CD4-positive, alpha-beta T cell treated with Interleukin-17A for 4 hours (primary cell): ENCODE results near the gene HIPK3.
"Not testable (repeated sequence)": the region's sequence is repeated elsewhere in the genome, so short reads cannot be mapped to it uniquely, and the experiment has no call there.

Source experiments
- DNase-seq: peaks from one replicate; pipeline ENCODE4 v3.0.0-alpha.2; 2020; ENCODE audit warnings: mixed read lengths

The HIPK3 gene

DNA sequence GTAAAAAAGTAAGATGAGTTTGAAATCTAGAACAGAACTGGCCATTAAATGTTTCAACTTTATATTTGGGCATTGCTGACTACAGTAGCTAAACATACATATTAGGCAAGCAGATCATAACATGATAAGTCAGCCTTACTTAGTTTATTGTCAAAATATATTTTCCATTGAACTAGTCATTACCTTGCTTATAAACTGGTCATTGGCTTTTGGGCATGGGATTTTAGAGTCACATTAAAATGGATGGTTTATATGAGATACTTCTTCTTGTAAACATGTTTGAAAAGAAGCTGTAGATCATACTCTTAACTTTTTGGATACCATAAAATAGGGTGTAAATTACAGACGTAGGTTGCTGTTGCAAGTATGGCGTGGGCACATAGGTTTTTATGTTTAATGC, 2.7 kb downstream of the HIPK3 start:
- no peak for DNase-seq

DNA sequence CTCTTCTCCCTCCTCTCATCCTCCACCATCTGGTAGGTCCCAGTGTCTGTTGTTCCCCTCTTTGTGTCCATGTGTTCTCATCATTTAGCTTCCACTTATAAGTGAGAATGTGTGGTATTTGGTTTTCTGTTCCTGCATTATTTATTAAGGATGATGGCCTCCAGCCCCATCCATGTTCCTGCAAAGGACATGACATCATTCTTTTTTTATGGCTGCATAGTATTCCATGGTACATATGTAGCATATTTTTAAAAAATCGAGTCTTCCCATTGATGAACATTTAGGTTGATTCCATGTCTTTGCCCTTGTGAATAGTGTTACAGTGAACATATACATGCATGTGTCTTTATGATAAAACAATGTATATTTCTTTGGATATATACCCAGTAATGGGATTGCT, 4.2 kb downstream of the HIPK3 start:
- not testable (repeated sequence) for DNase-seq

DNA sequence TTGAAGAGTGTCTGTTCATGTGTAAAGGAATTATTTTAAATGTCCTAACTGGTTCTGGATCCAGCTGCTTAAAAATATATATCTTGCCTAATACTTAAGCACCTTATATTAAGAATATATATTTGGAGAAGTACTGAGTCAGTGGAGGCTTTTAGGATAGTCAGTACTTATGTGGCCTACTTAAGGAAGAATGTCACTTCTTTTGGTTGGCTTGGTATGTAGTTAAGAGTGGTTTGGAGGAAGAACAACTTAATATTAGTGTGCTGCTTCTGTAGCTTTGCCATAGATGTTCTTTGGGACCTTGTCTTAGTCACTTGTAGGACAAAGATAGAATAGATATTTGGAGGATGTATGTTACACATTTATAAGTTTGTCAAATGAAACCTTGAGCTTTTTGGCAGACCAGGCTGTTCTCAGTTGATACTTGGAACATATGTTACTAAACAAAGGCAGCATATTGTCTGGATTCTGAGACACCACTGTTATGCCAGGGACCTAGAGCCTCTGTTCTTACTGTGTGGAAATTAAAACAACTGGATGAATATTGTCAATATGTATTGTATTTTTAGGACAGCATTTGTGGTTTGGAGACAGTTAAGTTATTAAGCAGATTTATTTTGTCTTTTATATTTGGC, 4.9 kb downstream of the HIPK3 start:
- no peak for DNase-seq

DNA sequence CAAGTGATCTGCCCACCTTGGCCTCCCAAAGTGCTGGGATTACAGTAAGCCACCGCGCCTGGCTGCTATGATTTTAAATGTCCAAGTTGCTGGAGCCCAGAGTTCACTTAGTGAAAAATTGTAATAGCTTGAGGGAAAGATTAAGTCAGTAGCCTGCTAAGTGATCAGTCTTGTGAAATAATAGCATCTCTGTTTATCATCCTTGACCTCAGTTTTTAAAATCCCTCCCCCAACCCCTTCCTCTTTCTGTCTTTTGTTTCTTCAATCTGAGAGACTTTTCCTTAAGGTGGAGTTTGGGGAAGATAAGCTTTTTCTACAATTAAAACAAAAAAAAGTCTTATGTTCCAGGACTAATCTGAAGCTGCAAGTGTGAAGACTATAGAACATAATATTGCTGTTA, 6.4 kb downstream of the HIPK3 start:
- no peak for DNase-seq

DNA sequence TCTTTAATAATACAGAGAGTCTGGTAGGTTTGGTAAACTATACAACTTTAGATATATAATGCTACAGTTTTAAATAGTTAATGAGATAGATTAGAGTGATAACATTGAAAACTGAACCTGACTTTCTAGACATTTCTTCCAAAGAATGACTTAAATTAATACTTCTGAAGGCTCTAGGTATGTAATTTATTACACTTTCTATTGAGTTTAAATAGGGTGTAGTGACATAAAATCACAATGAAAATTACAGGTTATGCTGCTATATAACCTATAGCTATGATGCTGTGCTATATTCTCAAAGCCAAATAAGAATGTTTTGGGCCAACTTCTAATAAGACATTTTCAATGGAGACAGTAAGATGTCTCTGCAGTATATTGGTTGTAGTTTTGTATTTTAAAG, 7.7 kb downstream of the HIPK3 start:
- no peak for DNase-seq

DNA sequence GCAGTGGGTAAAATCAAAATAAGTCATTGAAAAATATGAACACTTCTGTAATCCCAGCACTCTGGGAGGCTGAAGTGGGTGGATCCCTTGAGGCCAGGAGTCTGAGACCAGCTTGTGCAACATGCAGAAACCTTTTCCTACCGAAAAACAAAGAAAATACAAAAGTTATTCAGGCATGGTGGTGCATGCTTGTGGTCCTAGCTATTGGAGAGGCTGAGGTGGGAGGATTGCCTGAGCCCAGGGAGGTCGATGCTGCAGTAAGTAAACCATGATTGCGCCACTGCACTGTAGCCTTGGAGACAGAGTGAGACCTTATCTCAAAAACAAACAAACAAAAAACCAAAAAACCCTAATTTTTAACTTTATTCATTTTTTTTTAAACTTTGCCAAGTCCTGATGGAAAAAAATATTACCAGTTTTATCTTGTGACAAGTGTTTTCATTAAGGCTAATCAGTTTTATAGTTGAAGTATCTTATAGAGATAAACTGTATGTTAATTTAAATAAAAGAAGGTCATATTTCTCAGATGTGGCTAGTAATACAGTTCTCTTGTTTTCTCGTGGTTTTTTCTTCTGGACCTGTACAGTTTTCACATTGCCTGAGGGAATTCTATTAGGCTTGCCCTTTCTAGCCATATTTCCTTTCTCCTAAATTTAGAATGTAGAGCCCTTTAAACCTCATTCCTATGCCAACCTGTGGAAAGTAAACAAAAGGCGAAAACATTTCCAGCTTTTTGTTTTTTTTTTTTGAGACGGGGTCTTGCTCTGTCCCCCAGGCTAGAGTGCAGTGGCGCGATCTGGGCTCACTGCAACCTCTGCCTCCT, 9.4 kb downstream of the HIPK3 start:
- no peak for DNase-seq

DNA sequence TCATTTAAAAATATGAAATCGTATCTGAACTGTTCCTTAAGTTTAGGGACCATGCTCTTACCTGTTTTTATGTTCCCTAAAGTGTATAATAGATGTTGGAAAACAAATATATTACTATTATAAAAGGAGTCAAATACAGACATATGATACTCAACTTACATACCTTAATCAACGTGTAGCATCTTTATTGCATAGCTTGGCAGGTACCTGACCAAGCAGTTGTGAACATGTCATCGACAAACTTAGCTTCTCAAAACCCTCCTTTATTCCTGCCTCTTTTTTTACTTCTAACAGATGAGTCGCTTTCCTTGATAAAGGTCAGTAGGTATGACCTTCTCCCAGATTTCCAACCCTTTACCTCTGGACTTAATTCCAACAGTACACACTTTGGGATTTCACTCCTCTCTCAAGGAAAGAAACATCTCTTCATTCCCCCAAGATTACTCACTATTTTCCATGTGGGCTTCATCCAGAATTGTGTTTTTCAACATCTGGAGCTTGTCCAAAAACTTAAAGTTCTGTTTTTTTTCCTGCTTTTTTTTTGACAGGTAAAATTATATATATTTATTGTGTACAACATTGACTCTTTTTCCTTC, 11.9 kb downstream of the HIPK3 start:
- DNase-seq = no peak

DNA sequence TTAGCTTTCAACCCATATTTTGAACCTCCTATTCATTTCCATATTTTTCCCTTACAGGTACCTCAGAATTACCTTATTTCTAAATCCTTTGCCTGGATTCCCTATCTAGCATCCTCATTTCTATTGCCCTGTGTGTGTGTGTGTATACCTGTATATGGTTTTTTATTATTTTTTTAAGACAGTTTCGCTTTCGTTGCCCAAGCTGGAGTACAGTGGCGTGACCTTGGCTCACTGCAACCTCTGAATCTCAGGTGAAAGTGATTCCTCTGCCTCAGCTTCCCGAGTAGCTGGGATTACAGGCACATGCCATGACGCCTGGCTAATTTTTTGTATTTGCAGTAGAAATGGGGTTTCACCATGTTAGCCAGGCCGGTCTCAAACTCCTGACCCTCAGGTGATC, 12.6 kb downstream of the HIPK3 start:
- DNase-seq = no peak

DNA sequence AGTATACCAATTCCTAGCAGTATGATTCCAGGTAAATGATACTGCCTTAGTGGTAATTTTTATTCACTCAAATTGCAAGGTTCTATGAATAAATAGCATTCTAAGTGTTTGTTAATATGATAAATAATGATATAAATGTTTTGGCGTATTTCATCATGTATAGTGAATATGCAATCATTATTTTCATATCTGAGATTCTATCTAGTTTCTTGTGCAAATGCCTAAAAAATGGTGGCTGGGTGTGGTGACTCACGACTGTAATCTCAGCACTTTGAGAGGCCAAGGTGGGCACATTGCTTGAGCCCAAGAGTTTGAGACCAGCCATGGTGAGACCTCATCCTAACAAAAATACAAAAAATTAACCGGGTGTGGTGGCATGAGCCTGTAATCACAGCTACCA, 13.9 kb downstream of the HIPK3 start:
- no peak for DNase-seq

DNA sequence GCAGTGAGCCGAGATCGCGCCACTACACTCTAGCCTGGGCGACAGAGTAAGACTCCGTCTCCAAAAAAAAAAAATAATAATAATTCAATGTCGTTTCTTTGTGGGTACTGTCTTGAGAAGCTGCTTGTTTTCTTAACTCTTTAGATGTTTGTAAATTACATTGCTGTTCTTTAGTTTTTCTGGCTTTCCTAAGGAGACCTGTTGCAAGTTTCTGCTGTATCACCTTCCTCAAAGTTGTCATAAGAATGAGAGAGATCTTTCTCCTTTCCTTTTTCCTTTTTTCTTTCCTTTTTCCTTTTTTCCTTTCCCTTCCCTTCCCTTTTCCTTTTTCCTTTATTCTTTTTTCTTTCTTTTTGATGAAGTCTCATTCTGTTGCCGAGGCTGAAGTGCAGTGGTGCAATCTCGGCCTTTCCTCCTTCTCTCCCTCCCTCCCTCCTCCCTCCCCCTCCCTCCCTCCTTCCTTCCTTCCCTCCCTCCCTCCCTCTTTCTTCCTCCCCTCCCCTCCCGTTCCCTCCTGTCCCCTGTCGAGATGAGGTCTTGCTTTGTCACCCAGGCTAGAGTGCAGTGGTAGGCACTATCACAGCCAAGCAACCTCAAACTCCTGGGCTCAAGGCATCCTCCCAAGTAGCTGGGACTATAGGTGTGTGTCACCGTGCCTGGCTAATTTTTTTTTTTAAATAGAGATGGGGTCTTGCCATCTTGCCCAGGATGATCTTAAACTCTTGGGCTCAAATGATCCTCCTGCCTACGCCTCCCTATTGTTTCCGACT, 15.3 kb downstream of the HIPK3 start:
- no peak for DNase-seq

DNA sequence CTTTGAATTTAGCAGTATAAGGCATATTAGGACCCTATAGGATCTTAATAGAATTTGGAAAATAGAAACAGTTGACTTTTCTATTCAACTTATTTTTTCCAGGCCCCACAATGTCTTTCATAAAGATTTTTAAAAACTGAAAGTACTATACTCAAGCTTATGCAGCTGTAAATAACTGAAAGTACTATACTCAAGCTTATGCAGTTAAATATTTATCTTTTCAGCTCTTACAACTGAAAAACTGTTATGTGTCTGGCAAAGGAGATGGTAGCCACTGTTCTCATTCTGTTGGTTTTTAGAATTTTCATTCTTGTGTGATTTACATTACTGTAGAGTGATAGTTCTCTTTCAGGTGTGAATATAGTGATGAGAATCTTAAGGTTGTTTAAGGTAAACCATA, 16.5 kb downstream of the HIPK3 start:
- no peak for DNase-seq

DNA sequence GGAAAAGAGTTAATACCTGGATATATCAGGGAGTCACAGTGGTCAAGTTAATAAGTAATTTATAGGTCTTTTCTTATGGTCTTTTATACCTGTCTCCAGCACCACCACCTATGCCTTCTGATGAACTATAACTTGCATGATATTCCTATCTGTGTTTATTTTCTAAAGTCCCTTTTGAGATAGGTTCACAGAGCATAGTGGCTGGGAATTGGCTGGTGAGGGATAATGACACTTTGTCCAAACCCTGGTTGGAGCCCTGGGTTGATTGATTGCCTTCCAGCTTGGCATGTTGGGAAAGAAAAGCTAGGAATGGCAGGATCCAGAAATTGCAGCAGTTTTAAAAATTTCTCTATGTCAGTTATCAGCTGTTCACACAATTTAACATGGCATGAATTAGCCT, 23.2 kb downstream of the HIPK3 start:
- DNase-seq = no peak

DNA sequence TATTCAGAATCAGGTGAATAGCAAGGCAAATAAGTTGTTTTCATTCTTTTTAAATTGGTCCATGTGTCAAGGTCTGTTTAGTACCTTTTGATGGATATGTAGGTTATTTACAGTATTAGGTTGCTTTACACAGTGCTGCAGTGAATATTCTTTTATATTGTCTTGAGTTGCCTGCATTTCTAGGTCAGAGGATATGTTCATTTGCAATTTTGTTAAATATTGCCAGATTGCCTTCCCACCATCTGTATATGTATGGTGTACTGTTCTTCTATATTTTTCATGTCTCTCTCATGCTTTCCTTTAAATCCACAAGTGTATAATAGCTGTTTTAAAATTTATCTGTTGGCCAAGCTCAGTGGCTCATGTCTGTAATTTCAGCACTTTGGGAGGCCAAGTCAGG, 24.6 kb downstream of the HIPK3 start:
- no peak for DNase-seq

DNA sequence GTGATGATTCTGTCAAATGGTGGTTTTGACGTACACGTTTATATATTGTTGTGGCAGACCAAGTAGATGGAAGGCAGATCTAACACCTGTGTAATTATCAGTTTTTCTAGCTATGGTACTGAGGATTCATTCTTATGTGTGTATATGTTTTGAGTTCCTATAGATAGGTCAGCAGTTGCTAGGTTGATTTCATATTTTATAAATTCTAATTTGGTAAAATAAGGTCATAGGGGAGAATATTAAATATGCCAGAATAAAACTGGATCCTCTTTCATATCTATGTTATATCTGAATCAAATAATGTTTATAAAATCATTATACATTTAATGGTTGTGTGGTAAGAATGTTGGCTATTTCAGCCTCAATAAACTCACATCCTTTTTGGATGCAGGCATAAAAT, 27.6 kb downstream of the HIPK3 start:
- no peak for DNase-seq

DNA sequence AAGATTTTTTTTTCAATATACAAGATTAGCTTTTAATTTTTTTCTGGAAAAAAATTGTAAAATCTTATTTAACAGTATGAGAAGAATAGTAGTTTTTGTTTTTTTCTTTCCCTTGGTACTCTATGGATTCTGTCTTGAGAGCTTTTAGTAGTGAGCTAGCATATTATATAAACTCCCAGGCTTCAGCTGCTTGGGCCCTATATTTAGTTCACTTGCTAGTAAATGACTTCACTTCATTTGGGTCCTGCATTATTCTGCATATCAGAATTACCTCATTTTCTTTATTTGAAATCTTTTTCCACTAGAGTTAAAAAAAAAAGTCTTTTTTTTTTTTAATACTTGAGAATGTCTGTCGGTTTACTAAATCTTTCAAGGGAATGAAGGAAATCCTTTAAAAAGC, 33.1 kb downstream of the HIPK3 start:
- no peak for DNase-seq

DNA sequence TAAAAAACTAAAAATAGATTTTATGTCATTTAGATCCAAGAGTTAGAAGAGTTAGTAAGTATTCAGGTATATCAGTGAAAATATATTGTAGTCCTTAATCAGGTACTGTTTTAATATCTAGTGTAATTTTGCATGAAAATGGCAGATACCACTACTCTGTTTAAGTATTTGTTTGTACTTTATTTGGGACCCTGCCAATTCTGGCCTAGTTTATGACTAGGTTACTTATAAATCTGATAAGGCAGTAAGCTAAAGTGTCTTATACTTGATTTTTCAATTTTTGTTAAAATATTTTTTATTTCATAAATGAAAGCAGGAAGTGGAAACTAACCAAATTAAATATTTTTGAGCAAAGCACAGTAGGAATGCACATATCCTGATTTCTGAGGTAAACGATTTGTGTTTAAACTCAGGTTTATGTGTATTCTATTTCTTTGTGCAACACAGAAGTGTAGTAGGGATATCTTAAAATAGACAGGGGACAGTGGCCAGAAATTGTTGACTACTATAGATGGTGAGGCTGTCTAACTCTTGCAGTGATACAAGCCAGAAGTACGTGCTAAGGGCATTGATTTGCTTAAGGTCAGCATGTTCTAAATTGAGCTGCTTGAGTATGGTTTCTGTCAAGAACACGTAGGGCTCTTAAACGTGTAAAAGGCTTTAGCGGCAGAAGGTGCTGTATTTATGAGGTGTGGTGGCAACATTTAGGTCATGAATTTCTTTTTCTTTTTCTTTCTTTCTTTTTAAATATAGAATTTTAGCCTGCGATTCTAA, 34.0 kb downstream of the HIPK3 start:
- DNase-seq = no peak

DNA sequence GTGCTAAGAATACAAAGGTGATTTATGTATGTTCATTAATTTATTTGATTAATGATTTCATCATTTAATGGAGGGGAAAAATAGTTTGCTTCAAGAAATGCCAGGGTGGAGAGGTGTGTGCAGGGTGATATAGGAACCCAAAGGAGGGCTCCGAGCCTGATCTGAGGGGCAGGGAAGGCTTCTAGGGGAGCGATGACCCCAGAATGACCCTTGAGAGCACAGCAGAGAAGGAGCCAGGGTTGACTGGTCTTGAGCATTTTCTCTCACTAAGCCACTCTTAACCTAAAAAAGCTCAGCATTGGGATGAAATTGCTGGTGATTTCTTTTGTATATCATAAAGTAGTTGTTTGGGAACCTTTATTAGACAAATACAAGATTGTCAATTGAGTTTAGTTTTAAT, 35.1 kb downstream of the HIPK3 start:
- no peak for DNase-seq

DNA sequence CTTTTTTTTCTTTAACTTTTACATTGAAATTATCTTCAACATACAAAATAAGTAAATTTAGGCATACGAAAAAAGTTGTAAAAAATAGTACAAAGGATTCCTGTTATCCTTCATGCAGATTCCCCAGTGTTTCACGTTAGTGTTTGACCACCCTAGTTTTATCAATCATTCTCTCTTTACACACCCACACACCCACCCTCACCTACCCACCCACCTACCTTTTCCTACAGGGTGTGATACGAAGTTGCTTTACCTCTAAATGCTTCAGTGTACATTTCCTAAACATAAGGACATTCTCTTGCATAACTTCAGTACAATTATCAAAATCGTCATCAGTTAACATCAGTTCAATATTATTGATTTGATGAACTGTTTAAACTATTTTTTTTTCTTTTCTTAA, 37.0 kb downstream of the HIPK3 start:
- DNase-seq = no peak

DNA sequence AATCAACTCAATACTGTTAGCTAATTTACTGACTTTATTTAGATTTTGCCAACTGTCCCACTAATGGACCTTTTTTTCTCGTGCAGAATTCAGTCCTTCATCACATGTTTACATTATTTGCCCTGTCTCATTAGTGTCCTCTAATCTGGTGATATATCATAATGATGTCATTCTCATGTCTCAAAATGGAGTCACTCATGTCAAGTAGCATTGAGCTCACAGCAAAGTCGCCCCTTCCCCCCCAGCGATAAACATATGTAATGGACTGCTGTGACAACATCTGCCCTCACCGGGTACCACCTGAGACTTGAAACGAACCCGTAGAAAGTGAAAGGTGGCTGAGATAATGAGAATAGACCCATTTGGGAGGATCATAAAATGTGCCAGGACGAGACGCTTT, 37.6 kb downstream of the HIPK3 start:
- DNase-seq = no peak

DNA sequence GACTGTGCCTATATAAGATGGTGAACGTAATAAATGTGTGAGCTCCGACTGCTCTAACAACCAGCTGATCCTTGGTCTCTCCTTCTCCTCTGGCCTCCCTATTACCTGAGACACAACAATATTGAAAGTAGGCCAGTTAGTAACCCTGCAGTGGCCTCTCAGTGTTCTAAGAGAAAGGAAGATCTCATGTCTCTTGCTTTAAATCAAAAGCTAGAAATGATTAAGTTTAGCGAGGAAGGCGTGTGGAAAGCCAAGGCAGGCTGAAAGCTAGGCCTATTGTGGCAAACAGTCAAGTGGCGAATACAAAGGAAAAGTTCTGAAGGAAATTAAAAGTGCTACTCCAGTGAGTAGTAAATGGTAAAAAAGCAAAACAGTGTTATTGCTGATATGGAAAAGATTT, 39.5 kb downstream of the HIPK3 start:
- DNase-seq = no peak

DNA sequence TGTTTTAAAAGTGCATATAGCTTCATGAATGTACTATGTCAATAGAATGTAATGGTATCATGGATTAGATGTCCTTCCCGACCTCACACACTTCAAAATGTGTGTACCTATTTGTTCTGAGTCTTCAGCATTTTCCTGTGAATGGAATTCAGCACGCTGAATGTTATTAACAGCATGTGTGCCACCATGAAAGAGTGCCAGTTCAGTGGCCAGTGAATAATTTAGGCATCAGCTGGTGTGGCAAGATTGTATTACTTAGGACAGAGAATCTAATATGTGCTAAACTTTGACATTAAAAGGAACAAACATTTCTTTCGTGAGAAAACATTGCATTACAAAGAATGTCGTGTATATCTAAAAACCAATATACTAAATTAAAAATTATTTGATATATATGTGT, 46.4 kb downstream of the HIPK3 start:
- no peak for DNase-seq

DNA sequence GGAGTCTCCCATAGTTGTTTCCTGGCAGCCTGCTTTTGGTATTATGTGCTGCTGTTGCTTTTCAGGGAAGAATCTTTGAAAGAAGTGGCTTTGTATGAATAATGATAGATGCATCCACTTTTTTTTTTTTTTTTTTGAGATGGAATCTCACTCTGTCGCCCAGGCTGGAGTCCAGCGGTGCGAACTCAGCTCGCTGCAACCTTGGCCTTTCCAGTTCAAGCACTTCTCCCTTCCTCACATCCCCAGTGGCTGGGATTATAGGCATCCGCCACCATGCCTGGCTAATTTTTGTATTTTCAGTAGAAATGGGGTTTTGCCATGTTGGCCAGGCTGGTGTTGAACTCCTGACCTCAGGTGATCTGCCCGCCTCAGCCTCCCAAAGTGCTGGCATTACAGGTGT, 49.6 kb downstream of the HIPK3 start:
- DNase-seq = not testable (repeated sequence)

DNA sequence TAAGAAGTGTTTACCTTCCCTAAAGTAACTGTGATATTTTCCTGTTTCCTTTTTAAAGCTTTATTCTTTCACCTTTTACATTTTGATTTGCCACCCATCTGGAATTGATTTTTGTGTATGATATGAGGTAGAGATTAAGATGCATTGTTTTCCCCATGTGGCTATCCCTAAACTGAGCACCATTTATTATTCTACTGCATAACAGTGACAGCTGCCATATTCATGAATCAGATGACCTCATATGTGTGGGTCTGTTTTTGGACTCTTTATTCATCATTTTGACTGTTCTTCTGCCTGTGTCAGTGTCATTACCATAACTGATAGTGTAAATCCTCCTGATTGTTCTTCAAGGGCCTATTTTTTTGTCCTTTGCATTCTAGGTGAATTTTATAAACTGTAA, 50.8 kb downstream of the HIPK3 start:
- DNase-seq = no peak
